ENCODE data around the gene LRRC4C.

DNA sequence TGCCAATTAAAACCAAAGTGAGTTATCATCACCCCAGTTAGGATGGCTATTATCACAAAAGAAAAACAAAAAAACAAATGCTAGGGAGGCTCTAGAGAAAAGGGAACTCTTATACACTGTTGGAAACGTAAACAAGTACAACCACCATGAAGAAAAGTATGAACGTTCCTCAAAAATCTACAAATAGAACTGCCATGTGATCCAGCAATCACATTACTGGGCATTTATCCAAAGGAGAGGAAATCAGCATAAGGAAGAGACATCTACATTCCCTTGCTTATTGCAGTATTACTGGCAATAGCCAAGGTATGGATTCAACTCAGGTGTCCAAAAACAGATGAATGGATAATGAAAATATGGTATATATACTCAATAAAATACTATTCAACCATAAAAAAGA lies 1145.1 kb downstream of the LRRC4C start:
- TF ChIP-seq, protein P1, sequence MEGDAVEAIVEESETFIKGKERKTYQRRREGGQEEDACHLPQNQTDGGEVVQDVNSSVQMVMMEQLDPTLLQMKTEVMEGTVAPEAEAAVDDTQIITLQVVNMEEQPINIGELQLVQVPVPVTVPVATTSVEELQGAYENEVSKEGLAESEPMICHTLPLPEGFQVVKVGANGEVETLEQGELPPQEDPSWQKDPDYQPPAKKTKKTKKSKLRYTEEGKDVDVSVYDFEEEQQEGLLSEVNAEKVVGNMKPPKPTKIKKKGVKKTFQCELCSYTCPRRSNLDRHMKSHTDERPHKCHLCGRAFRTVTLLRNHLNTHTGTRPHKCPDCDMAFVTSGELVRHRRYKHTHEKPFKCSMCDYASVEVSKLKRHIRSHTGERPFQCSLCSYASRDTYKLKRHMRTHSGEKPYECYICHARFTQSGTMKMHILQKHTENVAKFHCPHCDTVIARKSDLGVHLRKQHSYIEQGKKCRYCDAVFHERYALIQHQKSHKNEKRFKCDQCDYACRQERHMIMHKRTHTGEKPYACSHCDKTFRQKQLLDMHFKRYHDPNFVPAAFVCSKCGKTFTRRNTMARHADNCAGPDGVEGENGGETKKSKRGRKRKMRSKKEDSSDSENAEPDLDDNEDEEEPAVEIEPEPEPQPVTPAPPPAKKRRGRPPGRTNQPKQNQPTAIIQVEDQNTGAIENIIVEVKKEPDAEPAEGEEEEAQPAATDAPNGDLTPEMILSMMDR (conservative IDR thresholded peaks at IDR 0.05; ENCODE audit: low read depth in 2 of 2) = no peak
- TF ChIP-seq POLR2AphosphoS5 (IDR thresholded peaks at IDR 0.05; ENCODE audit: low read depth) (no peak), EZH2phosphoT487 (IDR thresholded peaks at IDR 0.05; ENCODE audit: unreplicated experiment) (no peak)

All from GM23338 (cell line).